HCT116 (cell line): ENCODE measurements around the gene CYP46A1.

Experiments used
- ATF3 ChIP-seq: IDR thresholded peaks from 2 replicates; pipeline ENCODE4 v1.6.1; 2012
- CBX3 ChIP-seq: IDR thresholded peaks from 2 replicates; pipeline ENCODE4 v1.6.1; 2012; ENCODE audit warnings: low read depth
- CEBPB ChIP-seq: IDR thresholded peaks from 2 replicates; pipeline ENCODE4 v1.6.1; 2012; ENCODE audit warnings: low read depth
- CTCF ChIP-seq, 3 experiments: fragments of 200-600 bp in 1 of 3; sonication (generic) in 1 of 3; IDR thresholded peaks in 2 of 3; conservative IDR thresholded peaks in 1 of 3; 2 replicates each; pipeline ENCODE4 v1.5.1; 2012 to 2017; ENCODE audit warnings: low read depth in 2 of 3, low read length in 2 of 3, antibody characterized with exemption in 1 of 3, borderline replicate concordance in 1 of 3, control low read depth in 1 of 3, mild to moderate bottlenecking in 1 of 3, mixed read lengths in 1 of 3, mixed run types in 1 of 3, moderate library complexity in 1 of 3; ENCODE audit not compliant: insufficient read depth in 1 of 3
- EZH2 ChIP-seq: fragments of 200-600 bp; sonication (generic); IDR thresholded peaks from 2 replicates; pipeline ENCODE4 v1.6.1; 2017; ENCODE audit warnings: antibody characterized with exemption, mixed run types
- EZH2phosphoT487 ChIP-seq: fragments of 200-600 bp; IDR thresholded peaks from 2 replicates; pipeline ENCODE4 v1.6.1; 2018; ENCODE audit warnings: antibody characterized with exemption, borderline replicate concordance
- FOSL1 ChIP-seq: IDR thresholded peaks from 2 replicates; pipeline ENCODE4 v1.6.1; 2012; ENCODE audit warnings: low read depth
- MAX ChIP-seq: IDR thresholded peaks from 2 replicates; pipeline ENCODE4 v1.6.1; 2012
- POLR2A ChIP-seq: IDR thresholded peaks from 2 replicates; pipeline ENCODE4 v1.7.0; 2011; ENCODE audit warnings: borderline replicate concordance; ENCODE audit not compliant: insufficient read depth, insufficient read length; ENCODE audit errors: extremely low read depth
- POLR2AphosphoS5 ChIP-seq: IDR thresholded peaks from 2 replicates; pipeline ENCODE4 v1.6.1; 2011; ENCODE audit warnings: mild to moderate bottlenecking, low read depth, low read length, moderate library complexity
- SP1 ChIP-seq: IDR thresholded peaks from 2 replicates; pipeline ENCODE4 v1.6.1; 2012; ENCODE audit warnings: low read depth
- TCF7L2 ChIP-seq: IDR thresholded peaks from 2 replicates; pipeline ENCODE4 v1.7.0; 2011; ENCODE audit warnings: borderline replicate concordance, inconsistent platforms; ENCODE audit not compliant: insufficient read depth, insufficient read length; ENCODE audit errors: extremely low read depth
- ZBTB33 ChIP-seq: IDR thresholded peaks from 2 replicates; pipeline ENCODE4 v1.6.1; 2011; ENCODE audit warnings: mild to moderate bottlenecking, low read length, moderate library complexity; ENCODE audit not compliant: insufficient replicate concordance; ENCODE audit errors: extremely low read depth

GRCh38 chr14:99737451-99737951, 53.4 kb downstream of the CYP46A1 start:
- TF ChIP-seq CTCF (IDR thresholded peaks at IDR 0.05 in 2 of 3, conservative IDR thresholded peaks at IDR 0.05 in 1 of 3; ENCODE audit: borderline replicate concordance in 1 of 3, insufficient read depth in 1 of 3, low read depth in 2 of 3, low read length in 2 of 3), result no peak
- TF ChIP-seq POLR2A, result no peak
- TF ChIP-seq CEBPB, result no peak
- no peak for TF ChIP-seq POLR2AphosphoS5
- TF ChIP-seq EZH2, result no peak
- TF ChIP-seq FOSL1, result no peak
- TF ChIP-seq TCF7L2, result no peak
- TF ChIP-seq ZBTB33, result no peak
- TF ChIP-seq MAX, result no peak
- no peak for TF ChIP-seq EZH2phosphoT487
- TF ChIP-seq ATF3, result no peak
- TF ChIP-seq CBX3, result no peak
- TF ChIP-seq SP1, result no peak
